Peyer's patch (tissue), 4 donors: Measurements from ENCODE around the gene DPYD.

Source experiments
- CTCF ChIP-seq, 6 experiments: fragments of 450-650 bp in 4 of 6; fragments of 200-600 bp in 2 of 6; sonication (generic) in 1 of 6; IDR thresholded peaks; one replicate each; pipeline ENCODE4 v1.5.1; 2017 to 2019; ENCODE audit warnings: antibody characterized with exemption in 6 of 6, mild to moderate bottlenecking in 3 of 6, moderate library complexity in 1 of 6
- POLR2A ChIP-seq, 2 donors: fragments of 450-650 bp; IDR thresholded peaks; one replicate each; pipeline ENCODE4 v1.5.1; 2017; ENCODE audit warnings: antibody characterized with exemption in 2 of 2, mild to moderate bottlenecking in 2 of 2, moderate library complexity in 2 of 2

- TF ChIP-seq CTCF (IDR thresholded peaks at IDR 0.05), result no peak
- TF ChIP-seq POLR2A (IDR thresholded peaks at IDR 0.05), result no peak
These were observed 139.0 kb downstream of the DPYD start for GRCh38 chr1:97781762-97782337.
